Transverse colon (tissue), 4 donors: ENCODE measurements around the gene PLEKHA7. TPM values are rescaled to one million over a fixed set of nuclear protein-coding genes. Genes with fewer than 3 reads are reported as not detected.

ENCODE experiments used
- DNase-seq: peaks from one replicate; pipeline ENCODE4 v3.0.0-alpha.2; 2019
- H3K27ac ChIP-seq, 4 donors: fragments of 200-600 bp; sonication (generic); 2 replicates each; pipeline ENCODE4 v1.5.1; 2016 to 2018; ENCODE audit warnings: inconsistent platforms in 4 of 4
- H3K27me3 ChIP-seq: fragments of 200-600 bp; sonication (generic); 2 replicates; pipeline ENCODE4 v1.5.1; 2017; ENCODE audit warnings: inconsistent platforms
- H3K36me3 ChIP-seq, 4 donors: fragments of 200-600 bp; sonication (generic); 2 replicates each; pipeline ENCODE4 v1.5.1; 2017 to 2019; ENCODE audit warnings: inconsistent platforms in 4 of 4
- H3K4me1 ChIP-seq, 4 donors: fragments of 200-600 bp; sonication (generic); 2 replicates each; pipeline ENCODE4 v1.5.1; 2017 to 2020; ENCODE audit warnings: inconsistent platforms in 4 of 4
- H3K4me3 ChIP-seq, 4 donors: fragments of 200-600 bp; sonication (generic); 1 replicate in 1 of 4; 2 replicates in 3 of 4; pipeline versions ENCODE4 v1.5.1 to v1.6.1; 2017 to 2019; ENCODE audit warnings: inconsistent platforms in 4 of 4
- H3K9me3 ChIP-seq, 2 donors: fragments of 200-600 bp; sonication (generic); 2 replicates each; pipeline ENCODE4 v1.5.1; 2017 to 2019; ENCODE audit warnings: inconsistent platforms in 2 of 2
- CTCF ChIP-seq, 5 experiments: fragments of 200-600 bp in 3 of 5; fragments of 450-650 bp in 2 of 5; sonication (generic) in 3 of 5; IDR thresholded peaks; 1 replicate in 2 of 5; 2 replicates in 3 of 5; pipeline ENCODE4 v1.5.1; 2016 to 2017; ENCODE audit warnings: antibody characterized with exemption in 5 of 5, inconsistent platforms in 3 of 5, mild to moderate bottlenecking in 2 of 5, moderate library complexity in 1 of 5
- EP300 ChIP-seq: sonication (generic); formaldehyde crosslinking; IDR thresholded peaks from one replicate; pipeline ENCODE4 v1.6.1; 2017; ENCODE audit warnings: antibody characterized with exemption, low read depth
- POLR2A ChIP-seq: fragments of 450-650 bp; IDR thresholded peaks from one replicate; pipeline ENCODE4 v1.6.1; 2016; ENCODE audit warnings: antibody characterized with exemption, mild to moderate bottlenecking, moderate library complexity
- POLR2AphosphoS5 ChIP-seq, 3 donors: sonication (generic); formaldehyde crosslinking; IDR thresholded peaks; one replicate each; pipeline ENCODE4 v1.6.1; 2016; ENCODE audit warnings: antibody characterized with exemption in 3 of 3
- WGBS, 2 donors: methylation state at CpG; one replicate each; pipeline ENCODE4 v1.1.5; 2018; ENCODE audit warnings: low coverage in 1 of 2; 5-methylcytosine and 5-hydroxymethylcytosine counted together
- in situ Hi-C, 4 donors: fragments of 200-750 bp; cut with MboI; loops; one replicate each; pipeline versions ENCODE4 v1.15.0 to v1.15.1; 2017; ENCODE audit warnings: low sequenced_read_pairs in 3 of 4, low pct_ligation_motif_present in 1 of 4, low pct_unique_long_range_greater_than_20kb in 1 of 4
- intact Hi-C: fragments of 100-400 bp; cut with DNase I; formaldehyde crosslinking; loops from one replicate; pipeline ENCODE4 v1.15.1; 2023; ENCODE audit warnings: low total_unique reads
- total RNA-seq, 4 donors: library from RNA; depleted of rRNA; stranded (reverse); fragments of >200 nt; gene quantifications; one replicate each; pipeline ENCODE4 v1.1.0, GENCODE V29; 2016

The PLEKHA7 gene
- total RNA-seq, 4 donors from 2014 or later: 109 to 243 (median 114) TPM

GRCh38 chr11:16854979-16855378, 159.2 kb downstream of the PLEKHA7 start:
- Histone ChIP-seq H3K27ac (no peak overlapping the region), H3K36me3 (peaks cover 0 to 3% (median 0%) of the 10 kb centered on the region in 4 donors), H3K27me3 (no peaks in the 10 kb centered on the region), H3K9me3 (no peaks in the 10 kb centered on the region), H3K4me3 (no peak overlapping the region), H3K4me1 (no peaks in the 10 kb centered on the region)
- WGBS, 2 donors: 85 to 94% methylated on average over 2 to 4 of the region's 4 CpGs
- in situ Hi-C loops: no loop called here
- no peak for TF ChIP-seq CTCF (IDR thresholded peaks at IDR 0.05)
- no peak for TF ChIP-seq POLR2A
- no peak for TF ChIP-seq EP300
- no peak for TF ChIP-seq POLR2AphosphoS5 (IDR thresholded peaks at IDR 0.05)
- intact Hi-C loops: no loop called here
- no peak for DNase-seq

- no peak overlapping the region for H3K27ac ChIP-seq
- no peaks in the 10 kb centered on the region for H3K27me3 ChIP-seq
- no peak overlapping the region for H3K4me3 ChIP-seq
- in situ Hi-C loops (no loop called here), intact Hi-C loops (no loop called here)
- H3K36me3 ChIP-seq: peaks cover 0 to 3% (median 0%) of the 10 kb centered on the region in 4 donors
- H3K4me1 ChIP-seq: no peaks in the 10 kb centered on the region
- TF ChIP-seq EP300: no peak
- TF ChIP-seq POLR2AphosphoS5 (IDR thresholded peaks at IDR 0.05): no peak
- TF ChIP-seq CTCF (IDR thresholded peaks at IDR 0.05): no peak
- no peak for TF ChIP-seq POLR2A
- no peaks in the 10 kb centered on the region for H3K9me3 ChIP-seq
- no peak for DNase-seq
- WGBS, 2 donors: 88 to 93% methylated on average over 2 of the region's 2 CpGs
These were observed 160.4 kb downstream of the PLEKHA7 start for GRCh38 chr11:16853859-16854258.

GRCh38 chr11:16853266-16853665, 160.9 kb downstream of the PLEKHA7 start:
- Histone ChIP-seq H3K36me3 (peaks cover 0 to 3% (median 0%) of the 10 kb centered on the region in 4 donors), H3K4me1 (no peaks in the 10 kb centered on the region), H3K4me3 (no peak overlapping the region), H3K27ac (no peak overlapping the region), H3K27me3 (no peaks in the 10 kb centered on the region), H3K9me3 (no peaks in the 10 kb centered on the region)
- WGBS, 2 donors: 96% methylated on average over 1 of the region's 1 CpG; no CpG with 5 or more reads in 1 of the 2 donors
- intact Hi-C loops: no loop called here
- TF ChIP-seq POLR2A (no peak), EP300 (no peak), CTCF (IDR thresholded peaks at IDR 0.05) (no peak), POLR2AphosphoS5 (IDR thresholded peaks at IDR 0.05) (no peak)
- in situ Hi-C loops: no loop called here
- no peak for DNase-seq

- Histone ChIP-seq H3K4me3 (no peak overlapping the region), H3K36me3 (no peaks in the 10 kb centered on the region), H3K27me3 (no peaks in the 10 kb centered on the region), H3K4me1 (no peaks in the 10 kb centered on the region), H3K9me3 (no peaks in the 10 kb centered on the region), H3K27ac (no peak overlapping the region)
- in situ Hi-C loops (no loop called here), intact Hi-C loops (no loop called here)
- 83 to 86% methylated on average over 2 of the region's 2 CpGs for WGBS, 2 donors
- no peak for DNase-seq
- no peak for TF ChIP-seq EP300
- TF ChIP-seq POLR2AphosphoS5 (IDR thresholded peaks at IDR 0.05): no peak
- TF ChIP-seq CTCF (IDR thresholded peaks at IDR 0.05): no peak
- no peak for TF ChIP-seq POLR2A
These were observed 167.9 kb downstream of the PLEKHA7 start for GRCh38 chr11:16846305-16846704.
